IPS-20b (cell line): ENCODE results near the gene GOLGA6L10.
"Not testable (repeated sequence)": the region's sequence is repeated elsewhere in the genome, so short reads cannot be mapped to it uniquely, and the experiment has no call there.

Experiments used
- H3K27ac ChIP-seq: one replicate; pipeline ENCODE4 v1.5.1; 2013; ENCODE audit warnings: low read length
- H3K27me3 ChIP-seq: 2 replicates; pipeline ENCODE4 v1.6.1; 2013; ENCODE audit warnings: mild to moderate bottlenecking, low read length, inconsistent platforms; ENCODE audit not compliant: insufficient read depth
- H3K36me3 ChIP-seq: 2 replicates; pipeline ENCODE4 v1.6.1; 2013; ENCODE audit warnings: low read depth, mild to moderate bottlenecking, inconsistent platforms, low read length, moderate library complexity; ENCODE audit not compliant: insufficient read depth
- H3K4me1 ChIP-seq: 2 replicates; pipeline ENCODE4 v1.6.1; 2013; ENCODE audit warnings: mild to moderate bottlenecking, control low read depth, inconsistent platforms, low read length, moderate library complexity; ENCODE audit not compliant: insufficient read depth
- H3K4me3 ChIP-seq: 2 replicates; pipeline ENCODE4 v1.5.1; 2013; ENCODE audit warnings: mild to moderate bottlenecking, low read length, inconsistent platforms
- H3K9ac ChIP-seq: 2 replicates; pipeline ENCODE4 v1.6.1; 2013; ENCODE audit warnings: low read depth, mild to moderate bottlenecking, inconsistent platforms, low read length, moderate library complexity
- H3K9me3 ChIP-seq: 2 replicates; pipeline ENCODE4 v1.6.1; 2013; ENCODE audit warnings: mild to moderate bottlenecking, low read depth, low read length, inconsistent platforms; ENCODE audit not compliant: insufficient read depth

The GOLGA6L10 gene

DNA sequence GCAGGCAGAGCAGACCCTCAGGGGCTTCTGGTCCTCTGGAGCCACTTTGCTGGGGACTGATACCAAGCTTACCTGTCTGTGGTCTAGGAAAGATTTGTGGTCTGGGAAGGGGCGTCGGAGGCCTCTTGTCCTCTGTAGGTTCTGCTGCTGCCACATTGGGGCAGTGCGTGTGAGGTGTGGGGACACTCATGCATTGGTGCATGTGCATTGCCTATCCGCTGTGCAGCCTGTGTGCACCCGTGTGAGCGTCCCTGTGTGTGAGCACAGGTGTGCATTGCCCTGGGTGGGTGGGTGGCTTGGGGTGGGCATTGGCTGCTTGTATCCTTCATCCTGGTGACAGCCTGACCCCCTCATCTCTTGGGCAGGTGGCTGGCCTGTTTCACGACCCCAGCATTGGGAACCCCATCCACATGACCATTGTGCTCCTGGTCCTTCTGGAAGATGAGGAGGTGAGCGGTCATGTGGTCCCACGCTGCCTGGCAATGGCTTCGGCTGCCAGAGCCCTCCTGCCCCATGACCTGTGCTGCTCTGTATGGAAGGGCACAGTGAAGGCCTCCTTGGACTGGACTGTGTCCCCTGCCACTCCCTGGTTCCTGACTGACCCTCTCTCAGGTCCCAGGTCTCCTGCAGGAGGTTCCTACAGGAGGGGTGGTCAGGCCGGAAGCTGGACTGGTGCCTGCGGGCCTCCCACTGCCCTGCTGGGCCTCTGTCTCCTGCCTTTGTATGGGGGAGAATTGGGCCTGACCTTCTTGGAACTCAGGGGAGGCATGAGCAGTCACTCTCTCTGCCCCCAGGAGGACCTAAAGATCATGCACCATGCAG, 45.1 kb downstream of the GOLGA6L10 start:
- H3K4me3 ChIP-seq, result no peak overlapping the region
- no peaks in the 10 kb centered on the region for H3K9me3 ChIP-seq
- H3K36me3 ChIP-seq, result no peaks in the 10 kb centered on the region
- no peaks in the 10 kb centered on the region for H3K4me1 ChIP-seq
- no peak overlapping the region for H3K27ac ChIP-seq
- H3K9ac ChIP-seq, result no peak overlapping the region
- no peaks in the 10 kb centered on the region for H3K27me3 ChIP-seq

DNA sequence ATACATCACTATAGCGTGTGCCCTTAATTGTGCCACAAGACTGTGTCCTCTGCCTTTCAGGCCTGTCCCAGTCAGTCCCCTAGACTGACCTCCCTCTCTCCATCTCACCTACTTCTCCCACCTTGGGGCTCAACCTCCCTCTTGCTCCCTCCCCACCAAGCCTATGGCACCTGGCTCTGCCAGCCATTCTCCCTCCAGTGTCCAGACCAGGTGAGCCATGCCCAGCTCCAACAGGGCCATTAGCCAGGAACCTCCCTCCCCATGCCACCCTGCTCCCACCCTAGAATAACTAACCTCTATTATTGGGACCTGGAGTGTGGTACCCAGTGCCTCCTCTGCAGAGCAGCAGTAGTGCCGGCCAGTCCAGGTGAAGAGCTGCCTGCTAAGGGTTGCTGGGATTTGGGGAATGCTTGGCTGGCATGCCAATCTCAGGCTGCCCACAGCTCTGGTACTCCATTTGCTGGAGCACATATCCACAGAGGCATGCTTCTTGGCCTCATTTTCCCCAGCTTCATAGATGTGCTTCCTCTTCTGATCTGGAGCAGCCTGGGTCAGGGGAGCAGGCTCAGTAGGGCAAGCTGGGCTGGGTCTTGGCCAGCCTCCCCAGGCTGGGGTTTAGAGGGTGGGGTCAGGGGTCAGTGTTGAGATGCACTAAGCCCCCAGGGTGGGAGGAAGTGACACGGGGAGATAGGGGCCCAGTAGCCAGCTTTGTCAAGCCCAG, 47.8 kb downstream of the GOLGA6L10 start:
- no peak overlapping the region for H3K9ac ChIP-seq
- H3K27me3 ChIP-seq, result no peaks in the 10 kb centered on the region
- no peaks in the 10 kb centered on the region for H3K9me3 ChIP-seq
- H3K4me3 ChIP-seq, result no peak overlapping the region
- H3K4me1 ChIP-seq, result no peaks in the 10 kb centered on the region
- no peak overlapping the region for H3K27ac ChIP-seq
- no peaks in the 10 kb centered on the region for H3K36me3 ChIP-seq

DNA sequence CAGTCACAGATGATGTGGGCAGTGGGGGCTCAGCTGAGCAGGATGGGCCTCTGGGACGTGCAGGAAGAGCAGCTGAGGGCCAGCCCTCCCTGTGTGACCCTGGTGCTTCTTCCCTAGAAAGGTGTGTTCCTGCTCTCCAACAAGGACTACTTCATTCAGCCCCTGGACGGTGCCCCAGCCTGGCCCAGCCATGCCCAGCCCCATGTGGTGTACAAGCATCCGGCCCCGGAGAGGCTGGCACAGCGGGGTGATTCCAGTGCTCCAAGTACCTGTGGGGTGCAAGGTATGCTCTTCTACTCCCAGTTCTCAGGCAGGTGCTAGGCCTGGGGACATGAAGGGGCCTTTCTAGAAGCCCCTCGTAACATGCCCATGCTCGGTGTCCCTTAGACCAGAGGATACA, 48.4 kb downstream of the GOLGA6L10 start:
- H3K27ac ChIP-seq, result no peak overlapping the region
- H3K27me3 ChIP-seq, result no peaks in the 10 kb centered on the region
- no peaks in the 10 kb centered on the region for H3K36me3 ChIP-seq
- no peak overlapping the region for H3K4me3 ChIP-seq
- H3K4me1 ChIP-seq, result no peaks in the 10 kb centered on the region
- H3K9ac ChIP-seq, result no peak overlapping the region
- H3K9me3 ChIP-seq, result no peaks in the 10 kb centered on the region

DNA sequence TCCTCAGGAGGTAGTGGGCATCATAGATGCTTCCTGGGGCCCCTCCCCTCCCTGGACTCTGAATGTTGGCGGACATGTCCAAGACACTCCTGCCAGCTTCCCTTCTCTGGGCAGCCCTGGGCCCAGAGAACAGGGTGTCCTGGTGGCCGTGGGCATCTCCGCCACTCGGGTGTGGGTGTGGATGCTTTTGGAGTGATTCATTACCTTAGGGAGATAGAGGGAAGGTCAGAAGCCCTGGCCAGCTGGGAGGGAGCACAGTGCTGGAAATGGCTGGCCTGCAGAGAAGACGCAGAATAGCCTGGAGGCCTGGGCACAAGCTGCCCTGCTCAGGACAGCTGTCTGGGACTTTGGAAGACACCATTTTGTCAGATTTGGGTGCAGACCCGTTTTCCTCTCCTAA, 48.9 kb downstream of the GOLGA6L10 start:
- H3K9ac ChIP-seq, H3K27ac ChIP-seq, H3K4me1 ChIP-seq, H3K27me3 ChIP-seq, H3K4me3 ChIP-seq, H3K36me3 ChIP-seq, H3K9me3 ChIP-seq: not testable (repeated sequence)

DNA sequence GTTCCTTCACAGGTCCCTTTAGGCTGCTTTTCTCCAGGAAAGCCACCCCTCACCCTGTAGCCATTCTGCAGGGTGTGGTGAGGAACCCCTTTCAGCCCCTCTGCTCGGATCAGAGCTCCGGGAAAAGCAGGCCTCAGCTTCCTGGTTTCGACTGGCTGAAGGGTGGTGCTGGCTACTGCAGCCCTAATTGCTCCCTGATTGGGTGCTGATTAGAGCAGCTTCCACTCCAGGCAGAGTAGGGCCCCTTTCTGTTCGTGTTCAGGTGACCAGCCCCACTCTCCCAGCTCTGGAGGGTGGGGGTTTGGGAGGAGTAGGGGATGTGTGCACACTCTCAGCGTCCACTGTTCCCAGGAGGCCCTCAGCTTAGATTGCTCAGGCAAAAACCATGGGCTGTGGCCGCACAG, 49.8 kb downstream of the GOLGA6L10 start:
- H3K9ac ChIP-seq, H3K4me1 ChIP-seq, H3K27me3 ChIP-seq, H3K4me3 ChIP-seq, H3K27ac ChIP-seq, H3K36me3 ChIP-seq, H3K9me3 ChIP-seq: not testable (repeated sequence)

DNA sequence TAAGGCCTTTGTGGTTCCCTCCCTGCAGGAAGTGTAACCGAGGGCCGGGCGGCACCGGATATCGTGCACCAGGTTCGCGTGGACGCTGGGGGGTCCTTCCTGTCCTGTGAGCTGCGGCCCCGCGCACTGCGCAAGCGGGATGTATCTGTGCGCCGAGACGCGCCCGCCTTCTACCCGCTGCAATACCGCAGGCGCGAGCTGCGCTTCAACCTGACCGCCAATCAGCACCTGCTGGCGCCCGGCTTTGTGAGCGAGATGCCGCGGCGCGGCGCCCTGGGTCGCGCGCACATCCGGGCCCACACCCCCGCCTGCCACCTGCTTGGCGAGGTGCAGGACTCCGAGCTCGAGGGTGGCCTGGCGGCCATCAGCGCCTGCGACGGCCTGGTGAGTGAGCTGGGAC, 50.8 kb downstream of the GOLGA6L10 start:
- Histone ChIP-seq H3K4me3 (no peak overlapping the region), H3K4me1 (peaks cover 6% of the 10 kb centered on the region; the same call in 1 of the 2 replicates), H3K9me3 (no peaks in the 10 kb centered on the region), H3K27ac (no peak overlapping the region), H3K27me3 (no peaks in the 10 kb centered on the region), H3K9ac (no peak overlapping the region), H3K36me3 (no peaks in the 10 kb centered on the region)

DNA sequence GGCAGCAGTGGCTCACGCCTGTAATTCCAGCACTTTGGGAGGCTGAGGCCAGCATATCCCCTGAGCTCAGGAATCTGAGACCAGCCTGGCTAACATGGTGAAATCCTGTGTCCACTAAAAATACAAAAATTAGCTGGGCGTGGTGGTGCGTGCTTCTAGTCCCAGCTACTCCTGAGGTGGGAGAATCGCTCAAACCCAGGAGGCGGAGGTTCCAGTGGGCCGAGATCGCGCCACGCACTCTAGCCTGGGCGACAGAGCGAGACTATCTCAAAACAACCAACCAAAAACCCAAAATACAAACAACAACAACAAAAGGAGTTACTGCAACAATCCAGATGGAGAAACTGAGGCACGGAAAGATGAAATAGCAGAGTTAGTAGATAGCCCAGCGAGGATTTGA, 51.2 kb downstream of the GOLGA6L10 start:
- Histone ChIP-seq H3K9ac (no peak overlapping the region), H3K4me3 (no peak overlapping the region)

DNA sequence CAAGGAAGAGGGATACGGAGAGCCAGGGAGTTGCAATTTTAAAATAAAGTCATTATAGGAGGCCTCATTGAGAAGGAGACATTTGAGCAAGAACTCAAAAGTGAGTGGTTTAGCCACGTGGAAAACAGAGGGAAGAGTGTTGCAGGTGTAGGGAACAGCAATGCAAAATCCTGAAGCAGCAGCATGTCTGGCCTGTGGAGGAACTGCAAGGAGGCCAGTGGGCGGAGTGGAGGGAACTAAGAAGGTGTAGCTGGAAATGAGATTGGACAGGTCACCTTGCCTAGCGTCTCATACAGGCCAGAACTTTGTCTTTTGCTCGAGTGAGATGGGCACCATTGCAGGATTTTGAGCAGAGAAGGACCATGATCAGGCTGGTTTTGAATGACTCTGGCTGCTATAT, 51.7 kb downstream of the GOLGA6L10 start:
- H3K27me3 ChIP-seq, result no peaks in the 10 kb centered on the region
- H3K4me1 ChIP-seq, result peaks cover 6% of the 10 kb centered on the region; the same call in 1 of the 2 replicates
- H3K36me3 ChIP-seq, result no peaks in the 10 kb centered on the region
- H3K27ac ChIP-seq, result no peak overlapping the region
- no peak overlapping the region for H3K9ac ChIP-seq
- no peaks in the 10 kb centered on the region for H3K9me3 ChIP-seq
- no peak overlapping the region for H3K4me3 ChIP-seq

More for the DNA sequence above, 51.2 kb downstream of the GOLGA6L10 start:
- H3K36me3 ChIP-seq, result no peaks in the 10 kb centered on the region
- H3K9me3 ChIP-seq, result no peaks in the 10 kb centered on the region
- no peaks in the 10 kb centered on the region for H3K27me3 ChIP-seq
- no peak overlapping the region for H3K27ac ChIP-seq
- H3K4me1 ChIP-seq, result peaks cover 6% of the 10 kb centered on the region; the same call in 1 of the 2 replicates

DNA sequence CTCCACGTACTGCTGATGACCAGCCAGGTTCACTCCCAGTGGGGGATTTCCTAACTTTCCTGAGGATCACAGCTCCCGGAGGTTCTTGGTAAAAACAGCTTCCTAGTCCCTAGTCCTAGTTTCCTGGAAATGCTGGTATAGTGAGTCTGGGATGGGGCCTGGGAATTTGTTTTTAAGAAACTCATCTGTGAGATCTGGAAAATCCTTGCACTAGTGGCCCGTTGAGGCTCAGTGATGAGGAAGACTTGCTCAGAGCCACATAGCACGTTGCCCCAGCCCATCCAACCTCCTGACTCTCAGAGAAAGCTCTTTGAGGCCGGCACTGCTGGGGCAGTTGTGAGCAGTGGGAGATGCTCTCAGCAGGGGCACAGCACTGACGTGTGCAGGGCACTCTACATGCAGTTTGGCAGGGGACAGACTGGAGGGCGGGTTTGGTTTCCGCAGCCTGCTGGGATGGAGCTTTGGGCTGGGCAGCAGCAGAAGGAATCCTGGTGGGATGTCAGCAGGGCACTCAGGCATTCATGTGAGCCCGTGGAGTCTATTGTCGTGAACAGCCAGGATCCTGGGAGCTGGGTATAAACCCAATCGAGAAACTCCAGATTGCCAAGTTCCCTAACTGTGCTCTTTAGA, 55.1 kb downstream of the GOLGA6L10 start:
- Histone ChIP-seq H3K9ac (no peak overlapping the region), H3K9me3 (no peaks in the 10 kb centered on the region), H3K36me3 (no peaks in the 10 kb centered on the region), H3K4me1 (peaks cover 6% of the 10 kb centered on the region; the same call in 1 of the 2 replicates), H3K27ac (no peak overlapping the region), H3K27me3 (no peaks in the 10 kb centered on the region), H3K4me3 (no peak overlapping the region)

DNA sequence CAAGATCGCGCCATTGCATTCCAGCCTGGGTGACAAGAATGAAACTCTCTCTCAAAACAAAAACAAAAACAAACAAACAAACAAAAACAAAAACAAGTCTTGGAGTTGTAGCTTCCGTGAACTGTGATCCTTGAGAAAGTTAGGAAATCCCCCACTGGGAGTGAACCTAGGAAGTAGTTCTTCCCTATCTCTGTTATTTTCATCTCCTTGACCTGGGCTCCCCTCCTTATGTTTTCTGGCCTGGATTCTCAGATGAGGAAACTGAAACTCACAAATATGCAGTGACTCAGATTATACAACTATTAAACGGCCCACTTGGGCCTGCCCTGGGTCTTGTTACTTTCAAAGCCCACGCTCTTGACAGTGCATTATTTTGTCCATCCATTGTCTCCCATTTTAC, 57.0 kb downstream of the GOLGA6L10 start:
- H3K27me3 ChIP-seq, result no peaks in the 10 kb centered on the region
- peaks cover 6% of the 10 kb centered on the region; the same call in 1 of the 2 replicates for H3K4me1 ChIP-seq
- no peak overlapping the region for H3K9ac ChIP-seq
- H3K4me3 ChIP-seq, result no peak overlapping the region
- no peak overlapping the region for H3K27ac ChIP-seq
- no peaks in the 10 kb centered on the region for H3K9me3 ChIP-seq
- H3K36me3 ChIP-seq, result no peaks in the 10 kb centered on the region
